Trophoblast cell (in vitro differentiated cells and primary cell): ENCODE results near the gene DAZAP2.

Experiments used
- DNase-seq, 2 donors: peaks; one replicate each; pipeline ENCODE4 v3.0.0-alpha.2; 2016
- H2AFZ ChIP-seq: 2 replicates; pipeline ENCODE4 v1.6.1; 2013; ENCODE audit warnings: low read length, moderate library complexity, mild to moderate bottlenecking; ENCODE audit not compliant: insufficient read depth, poor library complexity
- H2AK5ac ChIP-seq: 2 replicates; pipeline ENCODE4 v1.6.1; 2013; ENCODE audit warnings: mild to moderate bottlenecking, low read length
- H2BK120ac ChIP-seq: 2 replicates; pipeline ENCODE4 v1.6.1; 2013; ENCODE audit warnings: low read length, mild to moderate bottlenecking, moderate library complexity; ENCODE audit not compliant: insufficient read depth, poor library complexity
- H2BK12ac ChIP-seq: 2 replicates; pipeline ENCODE4 v1.6.1; 2013; ENCODE audit warnings: mild to moderate bottlenecking, low read length, moderate library complexity
- H2BK5ac ChIP-seq: 2 replicates; pipeline ENCODE4 v1.6.1; 2013; ENCODE audit warnings: low read length, low read depth, moderate library complexity, mild to moderate bottlenecking; ENCODE audit not compliant: poor library complexity
- H3K14ac ChIP-seq: 2 replicates; pipeline ENCODE4 v1.6.1; 2013; ENCODE audit warnings: mild to moderate bottlenecking, low read length
- H3K18ac ChIP-seq: 2 replicates; pipeline ENCODE4 v1.6.1; 2013; ENCODE audit warnings: mild to moderate bottlenecking, low read length
- H3K23ac ChIP-seq: 2 replicates; pipeline ENCODE4 v1.6.1; 2013; ENCODE audit warnings: low read length
- H3K27ac ChIP-seq: 2 replicates; pipeline ENCODE4 v1.5.1; 2013; ENCODE audit warnings: low read depth, mild to moderate bottlenecking, inconsistent platforms, low read length, moderate library complexity
- H3K27me3 ChIP-seq: 2 replicates; pipeline ENCODE4 v1.6.1; 2013; ENCODE audit warnings: inconsistent platforms, mild to moderate bottlenecking, low read length, moderate library complexity; ENCODE audit not compliant: insufficient read depth
- H3K36me3 ChIP-seq, 2 experiments: 1 replicate in 1 of 2; 2 replicates in 1 of 2; pipeline ENCODE4 v1.6.1; 2013; ENCODE audit warnings: low read length in 2 of 2, mild to moderate bottlenecking in 2 of 2, moderate library complexity in 1 of 2; ENCODE audit not compliant: insufficient read depth in 2 of 2, control insufficient read depth in 1 of 2
- H3K4ac ChIP-seq: 2 replicates; pipeline ENCODE4 v1.6.1; 2013; ENCODE audit warnings: low read depth, mild to moderate bottlenecking, low read length, moderate library complexity
- H3K4me1 ChIP-seq, 2 experiments: 1 replicate in 1 of 2; 2 replicates in 1 of 2; pipeline ENCODE4 v1.6.1; 2013; ENCODE audit warnings: low read length in 2 of 2, mild to moderate bottlenecking in 2 of 2, moderate library complexity in 1 of 2; ENCODE audit not compliant: insufficient read depth in 2 of 2, control insufficient read depth in 1 of 2
- H3K4me2 ChIP-seq: 2 replicates; pipeline ENCODE4 v1.6.1; 2013; ENCODE audit warnings: inconsistent platforms, mild to moderate bottlenecking, low read length, moderate library complexity
- H3K4me3 ChIP-seq: 2 replicates; pipeline ENCODE4 v1.5.1; 2013; ENCODE audit warnings: mild to moderate bottlenecking, low read depth, low read length, inconsistent platforms
- H3K79me1 ChIP-seq: one replicate; pipeline ENCODE4 v1.6.1; 2013; ENCODE audit warnings: low read length
- H3K79me2 ChIP-seq: 2 replicates; pipeline ENCODE4 v1.6.1; 2013; ENCODE audit warnings: low read length, mild to moderate bottlenecking; ENCODE audit not compliant: control insufficient read depth, insufficient read depth, poor library complexity
- H3K9ac ChIP-seq: 2 replicates; pipeline ENCODE4 v1.6.1; 2013; ENCODE audit warnings: mild to moderate bottlenecking, low read length
- H3K9me3 ChIP-seq: 2 replicates; pipeline ENCODE4 v1.6.1; 2013; ENCODE audit warnings: low read depth, mild to moderate bottlenecking, control low read depth, inconsistent platforms, low read length; ENCODE audit not compliant: insufficient read depth
- H4K12ac ChIP-seq: 2 replicates; pipeline ENCODE4 v1.6.1; 2013; ENCODE audit warnings: low read depth, mild to moderate bottlenecking, low read length, moderate library complexity
- H4K8ac ChIP-seq: 2 replicates; pipeline ENCODE4 v1.6.1; 2013; ENCODE audit warnings: low read depth, mild to moderate bottlenecking, low read length, moderate library complexity
- H4K91ac ChIP-seq: one replicate; pipeline ENCODE4 v1.6.1; 2013; ENCODE audit warnings: low read depth, mild to moderate bottlenecking, low read length, moderate library complexity
- WGBS: extraction: QIAGEN DNeasy Blood & Tissue Kit; methylation state at CpG from one replicate; pipeline ENCODE4 v1.1.7; 2013; ENCODE audit warnings: missing lambda C conversion rate; ENCODE audit not compliant: insufficient read length, insufficient coverage; ENCODE audit errors: extremely low coverage; 5-methylcytosine and 5-hydroxymethylcytosine counted together

DAZAP2 gene

GRCh38 chr12:51262758-51263177 lies 24.1 kb downstream of the DAZAP2 start:
- H3K9ac ChIP-seq = no peak overlapping the region
- no peak overlapping the region for H2BK120ac ChIP-seq
- H3K14ac ChIP-seq = no peak overlapping the region

GRCh38 chr12:51263341-51263740 lies 24.7 kb downstream of the DAZAP2 start:
- no peak overlapping the region for H2AK5ac ChIP-seq
- H3K9ac ChIP-seq = no peak overlapping the region
- H4K8ac ChIP-seq = no peak overlapping the region
- H3K27ac ChIP-seq = no peak overlapping the region
- peaks cover 1% of the 10 kb centered on the region for H3K79me2 ChIP-seq
- H2BK120ac ChIP-seq = no peak overlapping the region
- DNase-seq = no peak
- no peak overlapping the region for H3K14ac ChIP-seq
- H2BK12ac ChIP-seq = no peak overlapping the region
- WGBS = no CpG with 5 or more reads among the region's 3 CpGs
- H3K4me1 ChIP-seq = no peaks in the 10 kb centered on the region
- no peak overlapping the region for H2AFZ ChIP-seq
- no peak overlapping the region for H3K4me3 ChIP-seq
- H4K91ac ChIP-seq = no peak overlapping the region
- H3K79me1 ChIP-seq = peaks cover 1% of the 10 kb centered on the region
- peaks cover 2 to 7% of the 10 kb centered on the region in 2 experiments for H3K36me3 ChIP-seq
- H3K23ac ChIP-seq = no peak overlapping the region
- H3K4me2 ChIP-seq = no peak overlapping the region
- no peak overlapping the region for H4K12ac ChIP-seq
- no peak overlapping the region for H2BK5ac ChIP-seq
- H3K18ac ChIP-seq = no peak overlapping the region
- no peaks in the 10 kb centered on the region for H3K27me3 ChIP-seq
- no peaks in the 10 kb centered on the region for H3K9me3 ChIP-seq
- H3K4ac ChIP-seq = no peak overlapping the region

More at GRCh38 chr12:51262758-51263177, 24.1 kb downstream of the DAZAP2 start:
- H2AFZ ChIP-seq = no peak overlapping the region
- no peak for DNase-seq
- H3K79me2 ChIP-seq = peaks cover 1% of the 10 kb centered on the region
- H2BK12ac ChIP-seq = no peak overlapping the region
- peak overlapping the region; percentile 69 for H3K4ac ChIP-seq
- H3K23ac ChIP-seq = no peak overlapping the region
- H4K91ac ChIP-seq = no peak overlapping the region
- H3K36me3 ChIP-seq = peaks cover 2 to 9% of the 10 kb centered on the region in 2 experiments
- H3K27me3 ChIP-seq = no peaks in the 10 kb centered on the region
- H2BK5ac ChIP-seq = no peak overlapping the region
- H4K12ac ChIP-seq = no peak overlapping the region
- peaks cover 1% of the 10 kb centered on the region for H3K79me1 ChIP-seq
- no peak overlapping the region for H3K27ac ChIP-seq
- peak overlapping the region; percentile 40 for H3K18ac ChIP-seq
- peak overlapping the region; percentile 28 for H4K8ac ChIP-seq
- WGBS = no CpG with 5 or more reads among the region's 7 CpGs
- no peaks in the 10 kb centered on the region for H3K9me3 ChIP-seq
- H3K4me3 ChIP-seq = no peak overlapping the region
- no peak overlapping the region for H3K4me2 ChIP-seq
- H3K4me1 ChIP-seq = no peaks in the 10 kb centered on the region
- H2AK5ac ChIP-seq = no peak overlapping the region

- Histone ChIP-seq H2BK120ac (no peak overlapping the region), H2AFZ (no peak overlapping the region), H3K4me3 (no peak overlapping the region), H3K79me1 (peaks cover 9% of the 10 kb centered on the region), H3K27me3 (no peaks in the 10 kb centered on the region), H4K12ac (no peak overlapping the region), H3K9me3 (no peaks in the 10 kb centered on the region), H3K36me3 (peaks cover 2 to 7% of the 10 kb centered on the region in 2 experiments), H3K4me2 (no peak overlapping the region), H3K18ac (no peak overlapping the region), H3K4me1 (peaks cover 5 to 6% of the 10 kb centered on the region in 2 experiments), H3K79me2 (peaks cover 7% of the 10 kb centered on the region), H3K23ac (no peak overlapping the region), H3K27ac (no peak overlapping the region), H3K14ac (no peak overlapping the region), H3K9ac (no peak overlapping the region), H4K91ac (no peak overlapping the region), H4K8ac (no peak overlapping the region), H2AK5ac (no peak overlapping the region), H3K4ac (peak overlapping the region; percentile 46), H2BK5ac (no peak overlapping the region), H2BK12ac (no peak overlapping the region)
- peak; percentile 80 to 93 for DNase-seq
- WGBS = no CpG with 5 or more reads among the region's 5 CpGs
These were observed 25.7 kb downstream of the DAZAP2 start for GRCh38 chr12:51264297-51264696.

- Histone ChIP-seq H2BK5ac (no peak overlapping the region), H2BK12ac (no peak overlapping the region), H4K12ac (no peak overlapping the region), H3K4me3 (no peak overlapping the region), H3K14ac (no peak overlapping the region), H3K4ac (no peak overlapping the region), H3K4me1 (peaks cover 8% of the 10 kb centered on the region in 2 experiments), H3K79me2 (peaks cover 14% of the 10 kb centered on the region), H4K91ac (no peak overlapping the region), H3K27ac (no peak overlapping the region), H3K23ac (no peak overlapping the region), H3K27me3 (no peaks in the 10 kb centered on the region), H3K36me3 (peaks cover 2 to 7% of the 10 kb centered on the region in 2 experiments), H2AK5ac (no peak overlapping the region), H3K79me1 (peaks cover 15% of the 10 kb centered on the region), H3K18ac (no peak overlapping the region), H3K9ac (no peak overlapping the region), H4K8ac (no peak overlapping the region), H2BK120ac (no peak overlapping the region), H3K9me3 (no peaks in the 10 kb centered on the region), H2AFZ (no peak overlapping the region), H3K4me2 (no peak overlapping the region)
- no peak for DNase-seq
These were observed 26.4 kb downstream of the DAZAP2 start for GRCh38 chr12:51265024-51265423.
